Fibroblast of gingiva (primary cell): ENCODE measurements around the gene ZBTB16.

Experiments used
- DNase-seq: peaks from one replicate; pipeline ENCODE4 v3.0.0-alpha.2; 2011; ENCODE audit warnings: low read depth

The ZBTB16 gene

GRCh38 chr11:114084414-114084813 lies 24.9 kb downstream of the ZBTB16 start:
- DNase-seq: no peak

GRCh38 chr11:114085965-114086793 lies 26.7 kb downstream of the ZBTB16 start:
- no peak for DNase-seq

- no peak for DNase-seq
These were observed 27.5 kb downstream of the ZBTB16 start for GRCh38 chr11:114087025-114087424.

GRCh38 chr11:114088216-114088615 lies 28.7 kb downstream of the ZBTB16 start:
- no peak for DNase-seq

GRCh38 chr11:114088836-114089235 lies 29.3 kb downstream of the ZBTB16 start:
- DNase-seq: no peak

GRCh38 chr11:114089748-114090147 lies 30.2 kb downstream of the ZBTB16 start:
- no peak for DNase-seq

- DNase-seq: no peak
These were observed 30.9 kb downstream of the ZBTB16 start for GRCh38 chr11:114090225-114090910.

- DNase-seq: no peak
These were observed 31.5 kb downstream of the ZBTB16 start for GRCh38 chr11:114090976-114091375.

GRCh38 chr11:114091516-114092397 lies 32.2 kb downstream of the ZBTB16 start:
- DNase-seq: no peak

GRCh38 chr11:114092478-114092877 lies 33.0 kb downstream of the ZBTB16 start:
- no peak for DNase-seq

GRCh38 chr11:114092953-114093352 lies 33.4 kb downstream of the ZBTB16 start:
- DNase-seq: no peak

- DNase-seq: no peak
These were observed 35.0 kb downstream of the ZBTB16 start for GRCh38 chr11:114094516-114094915.

- DNase-seq: no peak
These were observed 36.4 kb downstream of the ZBTB16 start for GRCh38 chr11:114095899-114096298.

- no peak for DNase-seq
These were observed 38.3 kb downstream of the ZBTB16 start for GRCh38 chr11:114097832-114098231.

GRCh38 chr11:114098927-114099326 lies 39.4 kb downstream of the ZBTB16 start:
- no peak for DNase-seq

GRCh38 chr11:114099392-114100178 lies 40.1 kb downstream of the ZBTB16 start:
- DNase-seq: peak; percentile 71

GRCh38 chr11:114102993-114103896 lies 43.7 kb downstream of the ZBTB16 start:
- DNase-seq: no peak

- no peak for DNase-seq
These were observed 46.1 kb downstream of the ZBTB16 start for GRCh38 chr11:114105611-114106010.

- no peak for DNase-seq
These were observed 46.5 kb downstream of the ZBTB16 start for GRCh38 chr11:114106047-114106446.

- DNase-seq: no peak
These were observed 47.5 kb downstream of the ZBTB16 start for GRCh38 chr11:114106986-114107385.
